GM12878 (cell line): ENCODE measurements around the gene MAPK8. TPM values are rescaled to one million over a fixed set of nuclear protein-coding genes. Genes with fewer than 3 reads are reported as not detected.
A peak's percentile ranks its signal among the peaks of the same experiment; 100 is the strongest.

Experiments used
- ATAC-seq: fragments of 200-7000 bp; cut with Tn5 transposase; 3 replicates; pipeline ENCODE4 v1.9.1; 2020; ENCODE audit warnings: mild to moderate bottlenecking, moderate library complexity
- BruUV-seq: library from RNA; stranded (reverse); fragments of 400-500 nt; replicated peaks from 2 replicates; lab custom pipeline; 2021; lab: Mats Ljungman, UMichigan
- CTCF ChIA-PET: fragments of 300-600 bp; sonication (Branson Sonifier 250); formaldehyde crosslinking; extraction: SDS; loops from one replicate; lab custom pipeline; 2021; ENCODE audit warnings: inconsistent platforms; lab: Yijun Ruan, JAX
- POLR2A ChIA-PET: fragments of 350-600 bp; formaldehyde crosslinking; extraction: SDS; loops from one replicate; lab custom pipeline; 2021; ENCODE audit warnings: inconsistent platforms; lab: Charles Lee
- RAD21 ChIA-PET: fragments of 300-600 bp; sonication (Branson Sonifier 250); formaldehyde crosslinking; loops from one replicate; lab custom pipeline; 2023; ENCODE audit warnings: antibody characterized with exemption; ENCODE audit not compliant: unreplicated experiment; lab: Charles Lee
- SMC1A ChIA-PET: fragments of 300-600 bp; sonication (Branson Sonifier 250); formaldehyde crosslinking; loops from one replicate; lab custom pipeline; 2023; ENCODE audit not compliant: unreplicated experiment, uncharacterized antibody; lab: Charles Lee
- DNase-seq: peaks from one replicate; pipeline ENCODE4 v3.0.0-alpha.2; 2011; ENCODE audit warnings: low read depth, low spot score
- FAIRE-seq: peaks from 3 replicates; lab custom pipeline; 2011; peaks lifted over from hg19 to GRCh38; lab: Jason Lieb, UNC
- H2AFZ ChIP-seq: 2 replicates; pipeline ENCODE4 v1.6.0; 2011; ENCODE audit warnings: low read depth, low read length, control low read depth; ENCODE audit not compliant: control insufficient read depth
- H3K27ac ChIP-seq: 2 replicates; pipeline ENCODE4 v1.5.1; 2011; ENCODE audit warnings: control low read depth; ENCODE audit not compliant: control insufficient read depth, insufficient read depth
- H3K27me3 ChIP-seq, 2 experiments: replicated peaks in 1 of 2; 2 replicates each; pipeline versions ENCODE4 v1.6.0 to v1.6.1; 2011; ENCODE audit warnings: low read length in 1 of 2; ENCODE audit not compliant: control insufficient read depth in 2 of 2, insufficient read depth in 2 of 2
- H3K36me3 ChIP-seq, 2 experiments: 2 replicates each; pipeline ENCODE4 v1.5.1; 2011; ENCODE audit warnings: low read length in 1 of 2; ENCODE audit not compliant: control insufficient read depth in 2 of 2, insufficient read depth in 2 of 2
- H3K4me1 ChIP-seq: 2 replicates; pipeline ENCODE4 v1.6.1; 2011; ENCODE audit warnings: mild to moderate bottlenecking, low read length, moderate library complexity, mixed read lengths; ENCODE audit not compliant: control insufficient read depth, insufficient read depth
- H3K4me2 ChIP-seq: 2 replicates; pipeline ENCODE4 v1.6.0; 2011; ENCODE audit warnings: control low read depth; ENCODE audit not compliant: control insufficient read depth, insufficient read depth
- H3K4me3 ChIP-seq: fragments of 200-600 bp; sonication (generic); 2 replicates; pipeline ENCODE4 v1.5.1; 2016
- H3K79me2 ChIP-seq: 2 replicates; pipeline ENCODE4 v1.6.0; 2011; ENCODE audit warnings: low read length; ENCODE audit not compliant: control insufficient read depth, insufficient read depth
- H3K9ac ChIP-seq: 2 replicates; pipeline ENCODE4 v1.8.0; 2011; ENCODE audit warnings: low read length, control low read depth, mixed read lengths; ENCODE audit not compliant: control insufficient read depth, insufficient read depth
- H3K9me3 ChIP-seq: replicated peaks from 3 replicates; pipeline ENCODE4 v1.5.1; 2011; ENCODE audit warnings: mild to moderate bottlenecking, low read length; ENCODE audit not compliant: control insufficient read depth, insufficient read depth
- H4K20me1 ChIP-seq: 2 replicates; pipeline ENCODE4 v1.6.0; 2011; ENCODE audit not compliant: control insufficient read depth, insufficient read depth
- BCL11A ChIP-seq: IDR thresholded peaks from 2 replicates; pipeline ENCODE4 v1.6.1; 2011; ENCODE audit warnings: low read depth, low read length
- CUX1 ChIP-seq: IDR thresholded peaks from 2 replicates; pipeline ENCODE4 v1.6.1; 2012; ENCODE audit warnings: improper control_type of control experiment, low read depth, low read length; ENCODE audit not compliant: insufficient replicate concordance
- FOXM1 ChIP-seq: IDR thresholded peaks from 2 replicates; pipeline ENCODE4 v1.6.1; 2012; ENCODE audit warnings: low read depth, mild to moderate bottlenecking, inconsistent platforms, low read length, moderate library complexity
- MEF2B ChIP-seq: fragments of 450-650 bp; IDR thresholded peaks from 2 replicates; pipeline ENCODE4 v1.6.1; 2018; ENCODE audit warnings: mild to moderate bottlenecking, moderate library complexity; ENCODE audit not compliant: partially characterized antibody, poor library complexity, severe bottlenecking
- MTA2 ChIP-seq: fragments of 450-650 bp; IDR thresholded peaks from 2 replicates; pipeline ENCODE4 v1.6.1; 2016; ENCODE audit warnings: low read depth, mild to moderate bottlenecking, moderate library complexity
- POLR2AphosphoS5 ChIP-seq: IDR thresholded peaks from 2 replicates; pipeline ENCODE4 v1.6.1; 2011; ENCODE audit warnings: mild to moderate bottlenecking, low read length, inconsistent platforms
- TCF12 ChIP-seq: IDR thresholded peaks from 2 replicates; pipeline ENCODE4 v1.6.1; 2011; ENCODE audit warnings: low read depth, mild to moderate bottlenecking, low read length
- ZNF687 ChIP-seq: fragments of 450-650 bp; IDR thresholded peaks from 2 replicates; pipeline ENCODE4 v1.6.1; 2017; ENCODE audit warnings: mild to moderate bottlenecking, moderate library complexity
- WGBS: methylation state at CpG from one replicate; pipeline ENCODE4 v1.1.6; 2016; ENCODE audit warnings: low lambda C conversion rate; ENCODE audit not compliant: insufficient replicate concordance, insufficient coverage; ENCODE audit errors: missing lambda C conversion rate; 5-methylcytosine and 5-hydroxymethylcytosine counted together
- in situ Hi-C: fragments of 300-500 bp; cut with MboI; formaldehyde crosslinking; loops from 9 replicates; pipeline ENCODE4 v1.14.3; 2018; ENCODE audit warnings: mixed read lengths
- intact Hi-C: fragments of 100-400 bp; cut with micrococcal nuclease; formaldehyde crosslinking; loops from one replicate; pipeline ENCODE4 v1.14.2; 2022; ENCODE audit not compliant: unreplicated experiment
- polyA plus RNA-seq, 11 experiments: library from polyadenylated mRNA; depleted of rRNA in 4 of 11; unstranded in 6 of 11; stranded (reverse) in 5 of 11; fragments of >200 nt; fragmentation: Nextera tagmentation in 4 of 11; fragmentation: Illumina TruSeq in 1 of 11; extraction: Ambion mirVana in 4 of 11; extraction: Trizol in 1 of 11; gene quantifications; 1 replicate in 1 of 11; 2 replicates in 10 of 11; pipeline versions ENCODE4 v1.2.1 to v1.2.3, GENCODE V29; 2011 to 2016; ENCODE audit warnings: inconsistent platforms in 2 of 11, missing spikeins in 2 of 11, low read depth in 1 of 11
- total RNA-seq, 4 experiments: library from RNA; depleted of rRNA in 3 of 4; stranded (reverse); fragments of >200 nt in 3 of 4; fragmentation: Illumina TruSeq in 1 of 4; extraction: Trizol in 1 of 4; gene quantifications; 2 replicates each; pipeline versions ENCODE4 v1.2.1 to v1.2.3, GENCODE V29; 2013 to 2021
- TF ChIP-seq, protein P1 (sequence below): fragments of 450-650 bp; IDR thresholded peaks from 2 replicates; pipeline ENCODE4 v1.6.1; 2016; ENCODE audit warnings: mild to moderate bottlenecking

Gene MAPK8
- total and polyA plus RNA-seq, 10 of the 15 experiments (the other 5 are each of a cell fraction or from before 2014, with no cell fraction given), result 3.9 to 102 (median 40.0) TPM

DNA sequence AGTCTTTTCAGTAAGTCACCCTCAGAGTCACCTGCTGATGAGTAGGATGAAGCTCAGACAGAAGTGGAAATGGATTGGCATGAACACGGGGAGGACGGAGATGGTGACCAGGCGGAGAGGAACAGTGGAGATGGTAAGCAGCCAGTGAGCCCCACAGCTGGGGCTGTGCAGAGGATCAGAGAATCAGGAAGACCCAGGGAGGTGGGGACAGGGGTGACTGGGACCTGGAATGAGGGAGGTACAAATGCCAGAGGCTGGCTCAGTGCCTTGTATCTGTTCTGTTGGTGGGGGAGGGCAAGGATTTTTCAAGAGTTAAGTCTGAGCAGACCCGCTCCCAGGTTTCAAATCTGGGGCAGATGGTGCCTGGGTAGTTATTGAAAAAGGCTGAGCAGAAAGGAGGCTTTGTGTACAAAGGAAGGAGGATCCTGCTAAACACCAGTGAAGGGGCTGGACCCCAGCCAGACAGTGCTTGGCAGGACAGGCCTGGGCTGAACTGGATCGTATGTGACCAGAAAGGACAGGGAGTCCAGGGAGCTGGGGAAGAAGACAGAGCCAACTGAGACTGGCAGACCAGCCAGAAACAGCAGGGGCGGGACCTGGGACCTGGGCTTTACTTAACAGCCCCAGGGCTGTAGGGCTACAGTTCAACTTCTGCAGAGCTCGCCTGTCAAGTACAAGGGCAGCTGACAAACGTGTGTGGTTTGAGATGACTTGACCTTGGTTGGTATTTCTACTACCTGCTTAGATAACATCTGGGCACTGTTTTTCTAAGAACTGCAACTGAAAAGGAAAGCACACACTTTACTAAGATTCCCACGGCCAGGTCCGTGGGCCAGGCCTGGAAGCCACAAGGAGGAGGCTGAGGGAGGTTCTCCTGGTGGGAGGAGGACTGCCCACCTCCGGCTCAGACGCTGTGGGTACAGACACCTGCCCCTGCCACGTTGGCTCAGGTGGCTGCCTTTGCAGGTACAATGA, 18.8 kb upstream of the MAPK8 start:
- DNase-seq (peak; percentile 87), ATAC-seq (peak; percentile 68), FAIRE-seq (no peak)
- peaks cover 11% of the 10 kb centered on the region for H3K9me3 ChIP-seq
- ChIA-PET CTCF (interaction anchor here (0.7 to 6.2 kb wide), 10 partner anchors 10 to 226 kb away, joined by 3 to 87 read pairs (median 15); partner anchors contain the start of gene MAPK8), POLR2A (interaction anchor here (0.7 to 6.7 kb wide), 8 partner anchors 10 to 68 kb away, joined by 3 to 43 read pairs (median 4); no protein-coding TSS in a partner anchor), SMC1A (interaction anchor here (0.7 to 8.0 kb wide), 10 partner anchors 11 to 91 kb away, joined by 3 to 87 read pairs (median 15); partner anchors contain the start of gene FRMPD2), RAD21 (interaction anchor here (0.9 to 5.2 kb wide), 11 partner anchors 10 to 85 kb away, joined by 3 to 45 read pairs (median 8); no protein-coding TSS in a partner anchor)
- H3K27ac ChIP-seq, result peak overlapping the region; percentile 67
- H3K36me3 ChIP-seq, result no peaks in the 10 kb centered on the region
- in situ Hi-C loops, result no loop called here
- H3K4me2 ChIP-seq, result peak overlapping the region; percentile 25; the same call in 1 of the 2 replicates
- peaks cover 43% of the 10 kb centered on the region for H3K4me1 ChIP-seq
- H3K9ac ChIP-seq, result no peak overlapping the region; the same call in 1 of the 2 replicates
- no peak overlapping the region for H3K4me3 ChIP-seq
- whole genome bisulfite sequencing, result 40% methylated on average over 13 of the region's 13 CpGs
- intact Hi-C loops, result loop anchor here (2.0 to 5.0 kb wide), 2 partner anchors 15 to 385 kb away; no protein-coding TSS in a partner anchor
- no peaks in the 10 kb centered on the region for H3K79me2 ChIP-seq
- no peaks in the 10 kb centered on the region for H4K20me1 ChIP-seq
- no TSS peak for BruUV-seq
- H2AFZ ChIP-seq, result peak overlapping the region; percentile 10
- no peaks in the 10 kb centered on the region for H3K27me3 ChIP-seq
- TF ChIP-seq MTA2 (peak; percentile 24; the same call in 1 of the 2 replicates), FOXM1 (no peak), MEF2B (peak; percentile 45), CUX1 (peak; percentile 29), BCL11A (0 out of 2 replicates have a peak, but pooled peaks have one; percentile 17), ZNF687 (peak; percentile 86; the same call in 1 of the 2 replicates), TCF12 (0 out of 2 replicates have a peak, but pooled peaks have one; percentile 27), POLR2AphosphoS5 (peak; percentile 65)
- TF ChIP-seq, protein P1, sequence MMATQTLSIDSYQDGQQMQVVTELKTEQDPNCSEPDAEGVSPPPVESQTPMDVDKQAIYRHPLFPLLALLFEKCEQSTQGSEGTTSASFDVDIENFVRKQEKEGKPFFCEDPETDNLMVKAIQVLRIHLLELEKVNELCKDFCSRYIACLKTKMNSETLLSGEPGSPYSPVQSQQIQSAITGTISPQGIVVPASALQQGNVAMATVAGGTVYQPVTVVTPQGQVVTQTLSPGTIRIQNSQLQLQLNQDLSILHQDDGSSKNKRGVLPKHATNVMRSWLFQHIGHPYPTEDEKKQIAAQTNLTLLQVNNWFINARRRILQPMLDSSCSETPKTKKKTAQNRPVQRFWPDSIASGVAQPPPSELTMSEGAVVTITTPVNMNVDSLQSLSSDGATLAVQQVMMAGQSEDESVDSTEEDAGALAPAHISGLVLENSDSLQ, result peak; percentile 61; the same call in 1 of the 2 replicates
